HG03196 (cell line): ENCODE measurements around the gene POU2F3.

ENCODE experiments used
- ATAC-seq: cut with Tn5 transposase; IDR thresholded peaks from one replicate; pipeline ENCODE4 v1.9.1; 2021; ENCODE audit not compliant: unreplicated experiment

The POU2F3 gene

GRCh38 chr11:120337355-120338106 lies 97.6 kb downstream of the POU2F3 start:
- ATAC-seq: no peak

- ATAC-seq: no peak
Observed at GRCh38 chr11:120338107-120338933, 98.4 kb downstream of the POU2F3 start.

DNA sequence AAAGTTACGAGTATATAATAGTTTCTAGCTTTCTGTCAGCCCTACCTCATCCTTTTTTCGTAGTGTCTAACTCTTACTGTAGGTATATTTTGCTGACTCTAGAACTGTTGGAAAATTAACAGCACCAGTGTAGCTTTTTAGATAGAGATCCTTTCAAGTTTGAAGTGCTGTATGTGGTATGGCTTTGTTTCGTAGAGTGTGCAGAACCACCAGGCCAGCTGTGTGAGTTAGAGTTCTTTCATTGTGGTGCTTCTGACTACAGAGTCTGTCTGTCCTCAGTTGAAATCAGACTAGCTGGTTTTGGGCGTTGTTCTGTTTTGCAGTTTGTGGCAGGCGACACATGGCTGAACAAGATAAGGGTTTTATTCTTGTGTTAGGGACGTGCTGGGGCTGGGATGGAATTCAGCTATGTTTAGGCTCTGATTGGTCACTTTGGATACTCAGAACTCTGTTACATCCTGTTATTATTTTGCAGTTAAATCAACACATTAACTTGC lies 99.5 kb downstream of the POU2F3 start:
- ATAC-seq: no peak

GRCh38 chr11:120340529-120340928 lies 100.6 kb downstream of the POU2F3 start:
- no peak for ATAC-seq

GRCh38 chr11:120342226-120342625 lies 102.3 kb downstream of the POU2F3 start:
- ATAC-seq: no peak

DNA sequence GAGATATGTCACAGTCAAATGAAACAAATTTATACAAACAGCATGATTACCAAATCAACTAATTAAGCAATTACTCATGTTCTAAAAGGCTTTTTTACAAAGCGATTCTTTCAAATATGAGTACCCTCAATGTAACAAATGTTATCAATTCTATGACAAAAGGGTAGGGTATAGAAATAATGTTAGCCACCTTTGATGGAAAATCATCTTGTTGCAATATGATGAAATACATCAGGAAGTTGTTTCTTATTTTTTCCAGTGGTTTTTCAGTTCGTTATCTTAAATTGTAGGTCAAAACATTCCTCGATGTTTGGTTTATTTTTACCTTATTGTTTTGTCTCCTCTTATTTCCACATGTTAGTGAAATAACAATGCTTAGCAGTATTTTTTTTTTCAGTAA lies 102.7 kb downstream of the POU2F3 start:
- no peak for ATAC-seq

- ATAC-seq: no peak
Observed at GRCh38 chr11:120343429-120343828, 103.5 kb downstream of the POU2F3 start.

GRCh38 chr11:120344302-120345004 lies 104.5 kb downstream of the POU2F3 start:
- ATAC-seq: peak; percentile 80

DNA sequence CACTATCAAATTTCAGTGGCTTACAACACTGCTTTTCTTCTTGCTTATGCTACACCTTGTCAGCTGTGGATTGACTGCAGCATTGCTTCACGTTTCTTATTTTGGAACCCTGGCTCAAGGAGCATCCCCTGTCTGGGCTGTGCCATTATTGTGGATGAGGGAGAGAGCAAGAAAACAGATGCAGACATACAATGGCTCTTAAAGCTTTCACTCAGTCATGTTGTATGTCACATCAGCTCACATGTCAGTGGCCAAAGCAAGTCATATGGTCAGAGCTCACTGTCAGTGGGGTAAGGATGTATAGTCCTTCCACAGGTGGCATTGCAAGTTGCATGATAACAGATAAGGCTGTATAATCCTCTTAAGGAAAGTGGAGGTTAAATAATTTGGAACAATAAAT lies 106.3 kb downstream of the POU2F3 start:
- no peak for ATAC-seq

DNA sequence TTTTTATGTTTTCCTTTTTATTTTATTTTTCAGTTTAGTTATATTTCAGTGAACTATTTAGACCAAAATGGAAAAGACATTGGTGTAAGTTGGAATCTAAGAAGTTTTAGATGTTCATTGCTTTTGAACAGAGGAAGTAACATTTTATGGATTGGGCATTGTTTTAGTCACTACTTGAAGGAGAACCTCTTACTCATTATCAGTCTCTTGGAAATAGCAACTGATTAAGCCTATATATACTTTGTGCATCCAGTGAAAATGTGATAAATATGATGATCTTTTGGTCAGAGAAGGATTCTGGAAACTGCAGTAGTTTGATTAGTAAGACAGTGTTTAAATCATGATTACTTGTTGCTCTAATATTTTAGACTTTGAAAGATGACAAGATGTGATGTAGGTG lies 110.7 kb downstream of the POU2F3 start:
- ATAC-seq: no peak

GRCh38 chr11:120352405-120352804 lies 112.5 kb downstream of the POU2F3 start:
- ATAC-seq: no peak

DNA sequence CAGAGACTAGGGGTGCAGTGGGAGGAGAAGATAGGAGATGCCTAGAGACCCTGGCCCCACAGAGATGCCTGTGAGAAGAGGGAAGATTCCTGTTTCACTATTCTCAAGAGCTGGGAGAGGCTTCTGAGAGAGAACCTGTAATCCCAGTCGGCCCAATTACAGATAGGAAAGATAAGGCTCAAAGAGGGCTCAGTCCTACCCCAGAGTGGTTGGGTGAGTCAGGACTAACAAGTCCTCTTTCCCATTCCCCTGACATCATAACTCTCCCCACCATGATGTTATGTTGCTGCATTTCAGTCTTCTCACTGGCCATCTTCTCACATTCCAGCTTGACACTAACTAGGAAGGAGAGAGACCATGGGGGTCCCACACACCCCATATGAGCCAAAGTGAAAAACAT lies 114.1 kb downstream of the POU2F3 start:
- ATAC-seq: no peak

GRCh38 chr11:120354779-120355178 lies 114.8 kb downstream of the POU2F3 start:
- ATAC-seq: no peak

DNA sequence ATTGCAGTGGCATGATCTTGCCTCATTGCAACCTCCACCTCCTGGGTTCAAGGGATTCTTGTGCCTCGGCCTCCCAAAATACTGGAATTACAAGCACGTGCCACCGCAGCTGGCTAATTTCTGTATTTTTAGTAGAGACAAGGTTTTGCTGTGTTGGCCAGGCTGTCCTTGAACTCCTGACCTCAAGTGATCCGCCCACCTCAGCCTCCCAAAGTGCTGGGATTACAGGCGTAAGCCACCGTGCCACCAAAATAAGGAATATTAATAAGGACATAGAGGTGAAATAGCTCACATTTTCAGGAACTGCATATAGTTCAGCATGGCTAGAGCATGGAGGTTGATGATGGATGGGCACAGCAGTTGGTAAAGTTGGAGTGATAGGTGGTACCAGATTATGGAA lies 117.7 kb downstream of the POU2F3 start:
- no peak for ATAC-seq

GRCh38 chr11:120358729-120359128 lies 118.8 kb downstream of the POU2F3 start:
- ATAC-seq: no peak

- ATAC-seq: no peak
Observed at GRCh38 chr11:120363436-120363835, 123.5 kb downstream of the POU2F3 start.

- ATAC-seq: no peak
Observed at GRCh38 chr11:120365512-120365911, 125.6 kb downstream of the POU2F3 start.
